ENCODE measurements around the gene KRTAP5-1. TPM values are rescaled to one million over a fixed set of nuclear protein-coding genes. Genes with fewer than 3 reads are reported as not detected.
A peak's percentile ranks its signal among the peaks of the same experiment; 100 is the strongest.
"Not testable (repeated sequence)": the region's sequence is repeated elsewhere in the genome, so short reads cannot be mapped to it uniquely, and the experiment has no call there.

The KRTAP5-1 gene
- not detected in 2 replicates for total RNA-seq

- DNase-seq (ENCODE audit: low read depth) = not testable (repeated sequence)
Measured at GRCh38 chr11:1584661-1585370, at the start of gene KRTAP5-1. Gene KRTAP5-1 (minus strand): TSS chr11:1585283. CDS start chr11:1585249, 34 bp downstream.

- no peak for DNase-seq (ENCODE audit: low read depth)
Measured at GRCh38 chr11:1633864-1634263, 48.8 kb upstream of the KRTAP5-1 start.

- DNase-seq (ENCODE audit: low read depth) = no peak
Measured at GRCh38 chr11:1632053-1632714, 47.1 kb upstream of the KRTAP5-1 start.

GRCh38 chr11:1631066-1631568 lies 46.0 kb upstream of the KRTAP5-1 start:
- no peak for DNase-seq (ENCODE audit: low read depth)

GRCh38 chr11:1630271-1630670 lies 45.2 kb upstream of the KRTAP5-1 start:
- no peak for DNase-seq (ENCODE audit: low read depth)

- DNase-seq (ENCODE audit: low read depth) = no peak
Measured at GRCh38 chr11:1629326-1630185, 44.5 kb upstream of the KRTAP5-1 start, which contains the start of gene KRTAP5-5. Gene KRTAP5-5 (plus strand): TSS chr11:1629775. CDS start chr11:1629841, 66 bp downstream.

GRCh38 chr11:1628506-1629325 lies 43.6 kb upstream of the KRTAP5-1 start:
- no peak for DNase-seq (ENCODE audit: low read depth)

GRCh38 chr11:1625541-1625940 lies 40.5 kb upstream of the KRTAP5-1 start:
- DNase-seq (ENCODE audit: low read depth) = no peak

- no peak for DNase-seq (ENCODE audit: low read depth)
Measured at GRCh38 chr11:1624621-1625020, 39.5 kb upstream of the KRTAP5-1 start.

GRCh38 chr11:1623716-1624115 lies 38.6 kb upstream of the KRTAP5-1 start:
- no peak for DNase-seq (ENCODE audit: low read depth)

GRCh38 chr11:1622086-1622485 lies 37.0 kb upstream of the KRTAP5-1 start, which contains the start of gene KRTAP5-4:
Gene KRTAP5-4 (minus strand): TSS chr11:1622138. CDS start chr11:1622093, 45 bp downstream.
- DNase-seq (ENCODE audit: low read depth) = no peak

GRCh38 chr11:1619449-1619848 lies 34.4 kb upstream of the KRTAP5-1 start:
- DNase-seq (ENCODE audit: low read depth) = peak; percentile 25

- no peak for DNase-seq (ENCODE audit: low read depth)
Measured at GRCh38 chr11:1618231-1618630, 33.1 kb upstream of the KRTAP5-1 start.

GRCh38 chr11:1608363-1608762 lies 23.3 kb upstream of the KRTAP5-1 start, which contains the start of gene KRTAP5-3:
Gene KRTAP5-3 (minus strand): TSS chr11:1608463. CDS start chr11:1608385, 78 bp downstream.
- no peak for DNase-seq (ENCODE audit: low read depth)

GRCh38 chr11:1607901-1608300 lies 22.8 kb upstream of the KRTAP5-1 start:
- DNase-seq (ENCODE audit: low read depth) = not testable (repeated sequence)

- DNase-seq (ENCODE audit: low read depth) = not testable (repeated sequence)
Measured at GRCh38 chr11:1607156-1607845, 22.2 kb upstream of the KRTAP5-1 start.

- DNase-seq (ENCODE audit: low read depth) = not testable (repeated sequence)
Measured at GRCh38 chr11:1605923-1606322, 20.8 kb upstream of the KRTAP5-1 start.

GRCh38 chr11:1604711-1605110 lies 19.6 kb upstream of the KRTAP5-1 start:
- no peak for DNase-seq (ENCODE audit: low read depth)

- DNase-seq (ENCODE audit: low read depth) = no peak
Measured at GRCh38 chr11:1604181-1604580, 19.1 kb upstream of the KRTAP5-1 start.

GRCh38 chr11:1603629-1604028 lies 18.5 kb upstream of the KRTAP5-1 start:
- DNase-seq (ENCODE audit: low read depth) = no peak
